NCI-H460 (cell line): Measurements from ENCODE around the gene BAHD1. TPM values are rescaled to one million over a fixed set of nuclear protein-coding genes. Genes with fewer than 3 reads are reported as not detected.

Source experiments
- DNase-seq: peaks from one replicate; pipeline ENCODE4 v3.0.0-alpha.2; 2016; ENCODE audit warnings: low read depth; ENCODE audit errors: extremely low read depth
- total RNA-seq: library from RNA; depleted of rRNA; stranded (reverse); fragments of >200 nt; shearing (Covaris generic); gene quantifications from 2 replicates; pipeline ENCODE4 v1.2.3, GENCODE V29; 2014

The BAHD1 gene
- total RNA-seq, 1 experiment from 2014 or later: 7.2 TPM

GRCh38 chr15:40489274-40490175, 48.8 kb downstream of the BAHD1 start:
- no peak for DNase-seq

DNA sequence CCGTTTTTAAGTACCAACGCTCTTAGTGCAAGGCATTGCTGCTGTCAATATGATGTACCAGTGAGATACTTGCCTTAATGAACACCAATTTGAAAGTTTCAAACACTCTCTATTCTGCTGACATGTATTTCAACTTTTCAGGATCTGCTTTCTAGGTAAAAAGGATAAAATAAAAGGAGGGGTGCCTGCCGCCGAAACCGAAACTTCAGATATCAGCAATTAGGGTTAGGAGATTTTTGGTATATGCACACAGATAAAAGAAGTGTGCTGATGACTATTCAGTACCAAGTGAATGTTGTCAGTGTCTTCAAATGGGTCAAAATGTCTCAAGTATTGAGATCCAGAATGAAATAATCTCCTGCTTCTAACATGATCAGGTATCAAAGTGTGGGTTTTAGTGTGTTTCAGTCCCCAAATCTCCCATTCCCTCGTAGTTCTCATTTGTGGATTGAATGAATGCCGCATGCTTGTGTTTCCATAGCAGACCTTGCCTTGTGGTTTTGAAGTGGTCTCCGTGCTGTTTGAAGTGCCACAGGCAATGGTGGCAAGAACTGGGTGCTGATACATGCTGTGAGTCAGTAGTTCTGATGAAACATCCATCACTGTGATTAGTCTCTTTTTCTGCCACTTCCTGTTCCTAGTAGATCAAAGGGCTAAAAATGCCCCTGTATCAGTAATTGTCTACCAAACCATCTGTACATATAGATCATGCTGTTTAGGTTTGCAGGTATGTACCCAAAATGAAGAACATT, 52.5 kb downstream of the BAHD1 start:
- DNase-seq: no peak

GRCh38 chr15:40495516-40495915, 54.8 kb downstream of the BAHD1 start:
- DNase-seq: no peak

- no peak for DNase-seq
Observed at GRCh38 chr15:40498418-40498817, 57.7 kb downstream of the BAHD1 start.

DNA sequence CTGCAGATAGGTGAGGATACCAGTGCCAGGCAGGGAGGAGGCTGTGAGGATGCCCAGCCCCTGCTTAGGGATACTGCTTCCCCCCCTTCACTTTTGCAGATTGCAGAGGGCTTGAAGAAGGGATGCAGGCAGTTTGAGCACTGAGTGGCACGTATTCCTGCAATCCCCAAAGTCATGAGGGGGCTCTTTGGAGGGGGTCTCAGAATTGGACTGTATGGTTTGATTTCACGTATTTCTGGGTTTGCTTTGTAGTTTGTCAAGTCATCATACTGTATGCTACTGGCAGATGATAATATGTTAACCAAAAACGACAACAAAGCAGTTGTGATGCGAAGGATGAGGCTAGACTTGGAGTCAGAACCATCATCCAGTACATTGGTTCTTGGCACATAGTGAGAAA, 58.1 kb downstream of the BAHD1 start:
- no peak for DNase-seq

- DNase-seq: no peak
Observed at GRCh38 chr15:40499931-40500330, 59.2 kb downstream of the BAHD1 start.

DNA sequence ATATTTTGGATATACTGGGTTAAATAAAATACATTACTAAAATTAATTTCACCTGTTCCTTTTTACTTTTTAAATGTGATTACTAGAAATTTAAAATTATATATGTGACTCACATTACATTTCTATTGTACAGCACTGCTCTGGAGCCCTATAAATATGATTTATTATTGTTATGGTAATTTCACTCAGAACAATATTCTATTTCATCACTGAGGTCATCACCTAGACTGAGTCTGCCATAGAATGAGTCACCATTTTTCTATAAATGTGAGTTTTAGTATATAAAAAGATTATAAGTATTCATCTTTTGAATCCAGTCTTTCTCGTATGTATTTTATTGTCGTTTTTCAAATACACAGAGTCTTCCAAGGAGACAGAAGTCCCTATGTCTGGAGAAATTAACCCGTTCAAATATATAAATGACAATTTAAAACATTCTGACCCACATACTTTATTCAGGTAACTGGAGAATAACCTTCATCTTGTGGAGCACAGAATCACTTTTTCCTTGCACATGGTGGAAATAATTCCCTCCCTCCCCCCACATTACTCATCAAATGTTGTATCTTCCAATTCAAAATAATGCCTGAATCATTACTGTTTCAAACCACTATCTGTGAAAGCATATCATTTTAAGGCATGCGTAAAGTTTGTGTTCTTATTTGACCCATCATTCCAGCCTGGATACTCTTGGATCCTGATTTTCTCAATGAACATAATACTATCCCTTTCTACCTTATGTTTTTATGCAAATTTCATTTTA, 60.0 kb downstream of the BAHD1 start:
- no peak for DNase-seq

DNA sequence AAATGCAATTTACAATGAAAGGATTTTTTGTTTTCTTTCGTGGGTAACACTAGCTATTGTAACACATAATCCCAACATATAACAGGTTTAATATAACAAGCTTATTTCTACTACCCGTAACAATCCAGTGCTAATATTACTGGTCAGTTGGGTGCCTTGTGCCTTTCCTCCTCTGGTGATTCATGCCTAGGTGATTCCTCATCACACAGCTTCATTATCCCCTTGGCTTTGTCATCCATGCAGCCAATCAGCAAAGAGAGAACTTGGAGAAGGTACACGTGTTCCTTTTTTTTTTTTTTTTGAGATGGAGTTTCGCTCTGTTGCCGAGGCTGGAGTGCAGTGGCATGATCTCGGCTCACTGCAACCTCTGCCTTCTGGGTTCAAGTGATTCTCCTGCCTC, 60.7 kb downstream of the BAHD1 start:
- DNase-seq: no peak

DNA sequence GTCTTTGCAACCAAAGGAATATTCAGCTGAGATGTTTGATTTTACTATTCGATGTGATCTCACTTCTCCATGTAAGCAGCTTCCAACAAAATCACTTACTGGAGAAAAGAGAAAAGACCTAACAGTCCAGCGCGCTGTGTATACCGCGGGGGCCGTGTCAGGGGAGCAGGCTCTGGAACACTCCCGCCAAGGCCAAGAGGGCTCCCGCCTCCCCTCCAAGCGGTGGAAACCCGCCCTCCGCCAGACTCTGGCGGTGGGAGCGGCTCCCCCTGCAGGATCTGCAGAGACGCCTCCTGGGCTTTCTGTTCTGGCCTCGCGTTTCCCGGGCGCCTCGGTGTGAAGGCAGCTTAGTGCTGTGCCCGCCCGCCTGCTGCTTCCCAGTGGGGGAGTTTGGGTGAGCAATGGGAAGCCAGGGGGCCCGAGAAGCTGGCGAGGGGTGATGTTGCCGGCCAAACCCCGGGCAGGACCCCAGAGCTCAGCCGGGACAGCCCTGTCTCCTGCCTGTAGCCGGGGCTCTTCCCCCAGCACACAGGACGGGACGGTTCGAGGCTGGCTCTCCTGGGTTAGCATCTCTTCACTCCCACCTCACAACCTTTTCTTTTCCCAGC, 66.3 kb downstream of the BAHD1 start:
- peak; percentile 70 for DNase-seq

GRCh38 chr15:40508216-40508615, 67.5 kb downstream of the BAHD1 start:
- no peak for DNase-seq

- DNase-seq: no peak
Observed at GRCh38 chr15:40510201-40510600, 69.4 kb downstream of the BAHD1 start.

- DNase-seq: no peak
Observed at GRCh38 chr15:40511093-40511471, 70.3 kb downstream of the BAHD1 start.

DNA sequence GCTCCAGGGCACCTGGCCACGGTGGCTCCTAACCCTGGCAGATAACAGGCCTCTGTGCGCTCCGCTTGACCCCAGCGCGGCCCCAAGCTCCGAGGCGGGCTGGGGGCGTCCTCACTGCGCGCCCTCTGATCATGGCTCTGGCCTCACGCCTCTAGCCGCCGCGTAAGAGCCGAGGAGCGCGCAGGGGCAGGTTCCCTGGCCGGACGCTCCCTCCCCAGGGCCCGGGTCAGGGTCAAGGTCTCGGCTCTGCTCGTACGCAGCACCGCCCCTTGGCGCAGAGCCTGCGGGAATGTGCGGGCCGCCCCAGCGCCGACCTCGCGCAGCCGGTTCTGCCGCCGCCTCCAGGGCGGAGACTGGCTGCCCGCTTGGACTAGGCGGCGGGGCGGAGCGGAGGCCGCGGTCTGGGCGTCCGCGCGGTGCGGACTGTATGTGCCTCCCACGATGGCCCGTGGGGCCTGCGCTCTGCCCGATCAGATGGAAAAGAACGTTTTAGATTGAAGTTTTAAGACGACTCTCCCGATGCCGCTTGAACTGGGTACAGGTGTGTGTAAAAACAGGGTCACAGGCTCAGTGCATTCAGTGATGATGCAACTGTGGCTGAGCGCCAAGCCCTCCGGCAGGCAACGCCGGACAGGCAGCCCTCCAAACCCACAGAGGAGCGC, 70.8 kb downstream of the BAHD1 start:
- peak; percentile 53 for DNase-seq

GRCh38 chr15:40512440-40512839, 71.7 kb downstream of the BAHD1 start:
- no peak for DNase-seq

- no peak for DNase-seq
Observed at GRCh38 chr15:40513609-40514008, 72.9 kb downstream of the BAHD1 start.

DNA sequence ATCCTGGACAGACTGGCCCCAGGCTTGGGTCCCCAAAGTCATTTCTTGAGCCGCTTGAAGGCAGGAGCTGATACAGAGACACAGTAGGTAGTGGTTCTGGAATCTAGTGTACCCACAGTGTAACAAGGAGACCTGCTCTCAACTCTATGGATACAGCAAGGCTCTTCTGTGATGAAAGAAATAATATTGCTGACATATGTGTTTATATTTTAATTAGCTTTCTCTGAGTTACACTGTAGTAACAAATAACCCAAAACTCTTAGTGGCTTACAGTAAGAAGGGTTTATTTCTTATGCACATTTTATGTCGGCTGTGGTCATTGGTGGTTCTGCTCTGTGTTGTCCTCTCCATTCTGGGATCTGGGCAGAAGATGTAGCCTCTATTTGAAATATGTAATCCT, 75.6 kb downstream of the BAHD1 start:
- no peak for DNase-seq
